ENCODE results near the gene RAB31.

Gene RAB31

DNA sequence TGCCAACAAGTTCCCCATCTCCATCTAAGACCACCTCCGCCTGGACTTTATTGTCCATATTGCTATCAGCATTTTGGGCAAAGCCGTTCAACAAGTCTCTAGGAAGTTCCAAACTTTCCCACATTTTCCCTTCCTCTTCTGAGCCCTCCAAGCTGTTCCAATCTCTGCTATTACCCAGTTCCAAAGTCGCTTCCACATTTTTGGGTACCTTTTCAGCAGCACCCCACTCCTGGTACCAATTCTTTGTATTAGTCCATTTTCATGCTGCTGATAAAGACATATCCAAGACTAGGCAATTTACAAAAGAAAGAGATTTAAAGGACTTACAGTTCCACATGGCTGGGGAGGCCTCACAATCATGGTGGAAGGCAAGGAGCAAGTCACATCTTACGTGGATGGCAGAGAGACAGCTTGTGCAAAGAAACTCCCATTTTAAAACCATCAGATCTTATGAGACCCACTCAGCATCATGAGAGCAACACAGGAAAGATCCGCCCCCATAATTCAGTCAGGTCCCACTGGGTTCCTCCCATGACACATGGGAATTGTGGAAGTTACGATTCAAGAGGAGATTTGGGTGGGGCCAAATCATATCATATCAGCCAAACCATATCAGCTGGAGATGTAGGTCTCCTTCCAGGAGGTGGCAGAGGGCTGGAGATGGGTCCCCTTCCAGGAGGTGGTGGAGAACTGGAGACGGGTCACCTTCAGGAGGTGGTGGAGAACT, 157.8 kb downstream of the RAB31 start:
- DNase-seq (ENCODE audit: low spot score) = no peak

DNA sequence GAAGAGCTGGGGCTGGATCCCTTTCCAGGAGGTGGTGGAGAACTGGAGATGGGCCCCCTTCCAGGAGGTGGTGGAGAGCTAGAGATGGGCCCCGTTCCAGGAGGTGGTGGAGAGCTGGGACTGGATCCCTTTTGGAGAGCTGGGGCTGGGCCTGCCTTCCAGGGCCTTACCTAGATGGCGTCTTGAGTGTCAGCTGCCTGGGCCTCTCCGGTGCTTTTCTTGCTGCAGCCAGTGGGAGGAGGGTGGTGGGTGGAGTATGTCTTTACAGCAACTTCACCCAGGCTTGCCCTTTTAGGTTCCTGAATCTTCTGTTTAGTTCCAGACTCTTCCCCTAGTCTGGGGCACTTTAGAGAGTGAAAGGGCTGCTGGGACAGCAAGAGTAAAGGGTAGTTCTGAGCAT, 158.5 kb downstream of the RAB31 start:
- no peak for DNase-seq (ENCODE audit: low spot score)

DNA sequence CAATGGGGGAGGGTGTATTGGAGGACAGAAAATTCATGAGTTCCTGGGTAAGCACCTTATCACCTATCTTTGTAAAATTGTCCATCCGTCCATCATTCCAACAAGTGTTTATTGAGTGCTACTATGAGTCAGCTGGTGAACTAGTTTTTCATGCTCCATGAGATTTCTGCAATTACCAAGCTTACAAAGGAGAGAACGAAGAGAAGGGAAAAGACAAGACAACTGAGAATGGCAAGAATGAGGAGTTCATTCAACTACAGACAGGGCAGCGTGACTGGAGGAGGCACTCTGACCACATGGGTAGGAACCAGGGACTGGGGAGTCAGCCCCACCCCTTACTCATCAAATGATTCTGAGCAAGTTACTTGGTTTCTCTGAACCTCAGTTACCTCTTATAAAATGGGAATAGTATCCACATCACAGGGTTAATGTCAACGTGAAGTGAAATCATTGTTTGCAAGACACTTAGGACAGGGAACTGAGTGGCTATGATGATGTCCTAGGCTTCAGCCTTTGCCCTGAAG, 159.0 kb downstream of the RAB31 start:
- no peak for DNase-seq (ENCODE audit: low spot score)

DNA sequence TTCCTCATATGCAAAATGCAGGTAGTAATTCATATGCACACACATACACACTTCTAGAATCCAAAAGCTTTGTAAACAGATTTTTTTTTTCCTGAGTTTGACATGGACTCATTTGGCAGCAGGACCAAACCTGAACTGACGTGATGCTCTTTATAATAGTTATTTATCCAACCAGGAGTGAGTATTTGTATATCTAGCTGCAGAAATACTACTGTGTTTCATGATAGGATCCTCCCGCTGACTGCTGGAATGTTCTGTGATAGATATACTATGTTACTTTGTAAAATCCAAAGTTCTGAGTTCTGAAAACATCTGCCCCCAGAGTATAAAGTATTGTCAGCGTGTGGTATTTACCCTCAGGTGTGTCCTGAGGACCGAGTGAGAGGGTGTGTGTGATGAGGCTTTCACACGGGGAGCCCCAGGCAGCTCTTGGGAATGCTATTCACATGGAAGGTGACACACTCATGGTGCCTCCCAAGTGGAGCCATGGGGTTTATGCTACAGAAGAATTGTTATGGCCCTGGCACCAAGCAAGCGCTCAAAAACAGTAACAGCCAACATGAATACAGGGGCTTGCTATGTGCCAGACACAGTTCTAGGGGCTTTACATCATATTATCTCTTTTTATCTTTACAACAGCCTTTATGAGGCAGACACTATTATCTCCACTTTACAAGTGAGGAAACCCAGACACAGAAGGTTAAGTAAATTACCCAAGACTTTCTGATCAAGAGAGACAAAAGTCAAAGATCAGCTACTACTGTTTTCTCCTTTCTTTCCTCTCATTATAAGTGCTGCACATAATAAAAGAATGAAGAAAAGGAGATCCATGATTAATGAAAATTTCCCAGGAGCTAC, 161.0 kb downstream of the RAB31 start:
- DNase-seq (ENCODE audit: low spot score) = no peak

DNA sequence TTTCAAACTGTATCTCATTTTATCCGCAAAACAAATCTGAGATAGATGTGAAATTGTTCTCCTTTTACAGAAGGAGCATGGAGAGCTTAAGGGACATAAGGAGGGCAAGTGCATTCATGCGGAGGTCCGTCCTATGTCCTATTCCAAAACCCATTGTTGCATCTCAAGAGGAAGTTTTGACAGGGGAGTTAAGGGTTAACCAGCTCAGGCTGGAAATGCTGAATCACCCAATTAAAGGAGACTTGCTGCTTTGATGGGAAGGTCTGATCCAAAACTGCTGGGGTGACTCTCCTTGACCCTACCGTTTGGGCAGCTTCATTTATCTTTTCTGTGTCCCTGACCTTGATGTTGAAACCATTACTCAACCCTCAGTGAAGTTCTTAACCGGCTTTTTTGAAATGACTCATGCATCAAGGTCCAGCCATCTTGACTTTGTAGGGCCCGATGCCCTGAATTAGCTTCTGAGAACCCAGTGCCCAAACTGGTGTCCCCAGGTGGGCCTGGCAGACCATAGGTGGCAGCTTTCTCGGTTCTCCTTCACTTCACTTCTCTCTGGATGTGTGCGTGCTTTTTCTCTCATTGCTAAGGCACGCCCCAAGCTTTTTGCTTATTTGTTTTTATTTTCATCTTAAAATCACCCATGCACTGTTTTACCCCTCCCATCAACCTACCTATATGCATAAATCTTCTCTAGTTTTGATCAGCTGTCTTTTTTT, 161.8 kb downstream of the RAB31 start:
- peak; percentile 23 for DNase-seq (ENCODE audit: low spot score)

DNA sequence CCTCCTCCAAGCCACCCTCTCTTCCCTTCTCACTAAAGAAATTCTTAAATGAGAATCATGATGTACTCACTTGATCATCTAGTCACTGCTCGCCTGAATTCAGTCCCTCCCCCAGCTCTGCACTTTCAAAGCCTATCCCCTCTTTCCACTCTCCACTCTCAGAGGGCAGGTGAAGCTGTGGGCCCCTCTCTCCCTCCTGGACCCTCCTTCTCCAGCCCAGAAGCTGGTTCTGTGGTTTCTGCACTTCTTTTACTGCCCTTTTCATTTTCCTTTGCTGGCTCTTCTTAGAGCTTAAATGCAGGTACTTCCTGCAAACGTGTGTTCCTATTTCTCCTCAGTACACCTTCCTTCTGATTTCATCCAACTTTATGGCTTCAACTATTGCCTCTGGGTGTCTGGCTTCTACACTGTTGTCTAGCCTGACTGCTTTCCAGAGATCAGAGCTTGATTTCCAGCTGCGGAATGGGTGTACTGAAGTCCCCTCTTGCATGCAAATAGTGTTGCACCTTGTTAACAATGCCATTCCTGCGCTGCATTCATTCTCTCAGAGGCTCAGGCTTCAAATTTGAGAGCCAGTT, 162.4 kb downstream of the RAB31 start:
- DNase-seq (ENCODE audit: low spot score) = no peak

DNA sequence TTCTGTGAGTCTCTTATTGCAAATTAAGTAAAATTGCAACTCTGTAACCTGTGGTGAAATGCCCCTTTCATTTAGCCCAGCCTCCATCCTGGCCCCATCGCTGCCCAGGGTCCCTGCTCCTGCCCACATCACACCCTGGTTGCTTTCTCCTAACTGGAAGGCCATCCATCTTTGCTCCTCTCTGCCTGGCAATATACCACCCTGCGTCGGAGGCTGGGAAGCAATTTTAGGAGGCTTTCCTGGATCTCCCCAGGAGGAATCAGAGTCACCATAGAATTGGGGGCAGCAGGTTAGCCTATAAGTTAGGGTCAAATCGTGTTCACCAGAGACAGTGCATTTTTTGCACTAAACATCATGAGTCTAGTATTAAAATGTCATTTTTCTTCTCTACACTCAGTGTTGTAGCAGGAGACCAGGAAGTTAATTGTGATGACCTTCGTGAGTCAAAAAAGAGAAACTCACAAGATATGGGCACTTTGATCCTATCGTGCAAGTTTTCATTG, 163.2 kb downstream of the RAB31 start:
- DNase-seq (ENCODE audit: low spot score) = no peak

DNA sequence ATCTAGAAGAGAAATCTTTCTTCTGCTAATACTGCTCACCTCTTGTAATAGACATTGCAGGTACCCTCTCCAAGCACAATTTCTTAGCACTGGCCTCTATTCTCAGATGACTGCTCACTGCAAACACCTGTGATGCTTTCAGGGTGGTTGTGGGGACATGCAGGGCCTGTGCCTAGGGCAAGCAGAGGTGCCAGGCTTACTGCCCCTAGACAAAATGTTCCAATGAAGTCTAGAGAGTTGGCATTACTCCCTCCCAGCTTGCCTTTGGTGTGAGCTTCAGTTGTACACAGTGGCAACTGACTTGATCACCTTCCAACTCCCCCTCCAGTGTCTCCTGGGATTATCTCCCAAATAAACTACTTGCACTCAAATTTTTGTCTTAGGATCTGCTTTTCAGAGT, 164.7 kb downstream of the RAB31 start:
- DNase-seq (ENCODE audit: low spot score) = no peak

DNA sequence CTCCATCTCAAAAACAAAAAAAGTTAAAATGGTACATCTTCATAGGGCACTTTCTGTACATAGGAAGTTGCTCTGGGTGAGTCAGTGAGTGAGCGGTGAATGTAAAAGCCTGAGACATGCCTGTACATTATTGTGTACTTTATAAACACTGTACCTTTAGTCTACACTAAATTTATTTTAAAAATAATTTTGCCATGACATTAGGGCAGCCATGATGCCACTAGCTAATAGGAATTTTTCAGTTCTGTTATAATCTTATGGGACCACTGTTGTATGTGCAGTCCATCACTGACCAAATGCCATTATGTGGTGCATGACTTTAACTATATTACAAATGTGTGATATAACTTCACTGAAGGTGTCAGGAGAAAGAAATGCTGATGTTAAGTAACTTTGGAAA, 166.6 kb downstream of the RAB31 start:
- DNase-seq (ENCODE audit: low spot score) = no peak

DNA sequence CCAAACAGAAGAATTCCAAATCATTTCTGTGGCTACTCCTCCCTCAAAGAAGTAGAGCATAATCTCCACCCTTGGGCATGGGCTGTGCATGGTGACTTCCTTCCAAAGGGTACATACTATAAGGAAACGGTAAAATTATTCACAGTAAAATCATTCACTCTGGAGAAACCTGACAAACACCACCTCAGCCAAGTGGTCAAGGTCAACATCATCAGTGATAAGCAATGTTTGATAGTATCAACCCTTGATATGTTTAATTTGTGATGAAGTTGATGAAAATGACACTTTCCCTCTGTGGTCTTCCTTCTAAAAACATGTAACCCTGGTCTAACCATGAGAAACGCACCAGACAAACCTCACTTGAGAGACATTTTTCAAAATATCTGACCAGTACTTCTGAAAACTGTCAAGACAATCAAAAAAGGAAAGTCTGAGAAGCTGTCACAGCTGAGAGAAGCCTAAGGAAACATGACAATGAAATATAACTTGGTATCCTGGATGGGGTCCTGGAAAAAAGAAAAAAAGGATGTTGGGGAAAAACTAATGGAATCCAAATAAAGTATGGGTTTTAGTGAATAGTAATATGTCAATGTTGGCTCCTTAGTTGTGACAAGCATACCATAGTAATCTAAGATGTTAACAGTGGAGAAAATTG, 168.2 kb downstream of the RAB31 start:
- DNase-seq (ENCODE audit: low spot score) = no peak

DNA sequence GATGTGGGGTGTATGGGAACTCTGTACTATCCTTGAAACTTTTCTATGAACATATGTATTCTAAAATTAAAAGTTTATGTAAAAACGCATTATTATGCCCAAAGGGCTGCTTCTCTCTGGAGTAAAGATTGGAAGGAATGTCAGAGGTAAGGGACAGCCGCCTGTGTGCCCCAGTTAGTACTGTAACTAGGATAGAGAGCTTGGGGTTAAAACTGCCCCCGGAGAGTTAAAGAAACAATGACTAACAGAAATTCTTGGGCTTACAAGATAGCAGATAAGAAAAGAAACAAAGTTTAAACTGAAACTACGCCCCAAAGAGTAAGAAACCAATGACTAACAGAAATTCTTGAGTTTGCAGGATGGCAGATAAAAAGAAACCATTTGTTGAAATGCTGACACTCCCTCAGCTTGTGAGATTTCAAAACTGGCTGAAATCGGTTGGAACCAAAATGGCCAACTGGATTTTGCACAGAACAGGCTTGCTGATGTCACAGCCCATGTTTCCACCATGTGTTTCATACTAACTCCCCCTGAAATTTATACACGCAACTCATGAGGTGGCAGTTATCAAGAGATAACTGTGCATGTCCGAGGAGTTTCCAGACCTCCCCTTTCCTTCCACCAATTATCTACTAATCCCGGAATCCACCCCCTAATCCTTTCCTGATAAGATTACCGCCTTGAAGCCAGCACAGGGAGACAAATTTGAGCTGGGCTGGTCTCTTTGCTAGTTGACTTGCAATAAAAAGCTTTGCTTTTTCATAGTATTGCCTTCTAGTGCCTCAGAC, 169.0 kb downstream of the RAB31 start:
- peak; percentile 36 for DNase-seq (ENCODE audit: low spot score)

DNA sequence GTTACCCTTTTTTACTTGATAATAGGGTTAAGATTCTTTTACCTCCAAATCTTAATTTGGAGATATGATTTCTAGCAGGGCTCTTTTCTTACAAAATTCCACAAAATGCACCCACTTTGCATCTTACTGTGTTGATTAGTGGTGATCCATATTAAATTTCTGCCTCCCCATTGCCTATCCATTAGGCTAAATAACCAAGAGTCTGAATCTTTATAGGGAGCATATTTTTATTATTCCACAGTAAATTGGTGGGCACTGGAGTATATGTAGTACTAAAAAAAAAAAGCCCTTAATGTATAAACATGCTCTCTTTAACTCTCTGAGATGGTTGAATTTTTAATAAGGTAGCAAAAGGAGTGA, 169.5 kb downstream of the RAB31 start:
- no peak for DNase-seq (ENCODE audit: low spot score)

DNA sequence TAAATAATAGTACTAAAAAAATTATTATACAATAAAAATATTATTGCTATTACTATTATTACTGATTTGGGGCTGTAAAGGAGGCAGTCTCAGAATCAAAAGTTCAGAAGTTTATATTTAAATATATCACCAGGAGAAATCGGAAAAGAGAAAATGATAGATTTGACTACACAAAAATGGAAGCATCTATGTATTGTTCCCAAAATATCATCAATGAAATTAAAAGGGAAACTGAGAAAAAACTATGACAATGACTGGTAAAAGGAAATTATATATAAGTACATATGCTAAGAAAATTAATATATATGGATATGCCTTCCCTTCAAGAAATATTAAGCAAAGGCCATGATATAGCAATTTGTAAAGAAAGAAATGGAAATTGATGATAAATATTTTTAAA, 170.0 kb downstream of the RAB31 start:
- DNase-seq (ENCODE audit: low spot score) = no peak

DNA sequence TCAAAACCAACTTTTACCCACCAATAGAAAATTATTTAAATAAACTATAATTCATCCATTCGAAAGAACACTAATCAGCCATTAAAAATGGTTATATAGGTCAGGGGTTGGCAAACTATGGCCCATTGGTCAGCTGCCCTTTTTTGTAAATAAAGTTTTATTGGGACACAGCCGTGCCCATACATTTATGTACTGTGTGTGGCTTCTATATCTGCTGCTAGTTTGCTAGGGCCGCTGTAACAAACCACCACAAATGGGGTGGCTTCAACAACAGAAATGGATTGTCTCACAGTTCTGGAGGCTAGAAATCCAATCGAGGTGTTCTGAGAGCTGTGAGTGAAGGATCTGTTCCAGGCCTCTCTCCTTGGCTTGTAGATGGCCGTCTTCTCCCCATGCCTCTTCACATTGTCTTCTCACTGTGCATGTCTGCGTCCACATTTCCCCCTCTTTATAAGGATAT, 170.7 kb downstream of the RAB31 start:
- no peak for DNase-seq (ENCODE audit: low spot score)

DNA sequence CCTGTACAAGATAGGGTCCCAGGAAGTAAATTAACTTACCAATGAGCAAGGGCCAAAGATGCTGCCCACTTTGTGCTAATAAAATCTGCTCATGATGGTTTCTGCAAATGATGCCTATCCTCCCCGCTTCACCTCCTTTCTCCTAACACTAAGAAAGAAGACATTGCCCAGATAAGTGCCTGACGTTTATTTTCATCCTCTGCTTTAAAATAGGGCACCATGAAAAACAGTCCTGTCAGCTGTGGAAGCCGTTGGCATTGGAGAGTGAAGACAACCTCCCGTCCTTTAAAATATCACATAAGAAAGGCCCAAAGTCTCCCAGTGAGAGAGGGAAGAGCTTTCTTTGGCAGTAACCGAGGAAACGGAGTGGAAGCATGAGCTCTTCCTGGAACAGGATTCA, 176.0 kb downstream of the RAB31 start:
- no peak for DNase-seq (ENCODE audit: low spot score)

DNA sequence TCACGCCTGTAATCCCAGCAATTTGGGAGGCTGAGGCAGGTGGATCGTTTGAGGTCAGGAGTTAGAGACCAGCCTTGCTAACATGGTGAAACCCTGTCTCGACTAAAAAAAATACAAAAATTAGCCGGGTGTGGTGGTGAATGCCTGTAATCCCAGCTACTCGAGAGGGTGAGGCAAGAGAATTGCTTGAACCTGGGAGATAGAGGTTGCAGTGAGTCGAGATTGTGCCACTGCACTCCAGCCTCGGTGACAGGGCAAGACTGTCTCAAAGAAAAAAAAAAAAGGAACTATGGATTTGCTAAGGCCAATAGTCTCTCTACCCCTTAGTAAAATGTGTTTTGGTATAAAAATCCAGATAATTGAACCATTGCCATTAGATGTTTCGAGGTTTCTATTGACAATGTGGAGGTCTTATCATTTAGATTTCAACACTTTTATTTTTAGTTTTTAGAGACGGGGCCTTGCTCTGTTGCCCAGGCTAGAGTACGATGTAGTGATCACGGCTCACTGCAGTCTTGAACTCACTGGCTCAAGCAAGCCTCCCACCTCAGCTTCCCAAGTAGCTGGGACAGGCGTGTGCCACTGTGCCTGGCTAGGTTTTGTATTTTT, 176.5 kb downstream of the RAB31 start:
- DNase-seq (ENCODE audit: low spot score) = no peak

DNA sequence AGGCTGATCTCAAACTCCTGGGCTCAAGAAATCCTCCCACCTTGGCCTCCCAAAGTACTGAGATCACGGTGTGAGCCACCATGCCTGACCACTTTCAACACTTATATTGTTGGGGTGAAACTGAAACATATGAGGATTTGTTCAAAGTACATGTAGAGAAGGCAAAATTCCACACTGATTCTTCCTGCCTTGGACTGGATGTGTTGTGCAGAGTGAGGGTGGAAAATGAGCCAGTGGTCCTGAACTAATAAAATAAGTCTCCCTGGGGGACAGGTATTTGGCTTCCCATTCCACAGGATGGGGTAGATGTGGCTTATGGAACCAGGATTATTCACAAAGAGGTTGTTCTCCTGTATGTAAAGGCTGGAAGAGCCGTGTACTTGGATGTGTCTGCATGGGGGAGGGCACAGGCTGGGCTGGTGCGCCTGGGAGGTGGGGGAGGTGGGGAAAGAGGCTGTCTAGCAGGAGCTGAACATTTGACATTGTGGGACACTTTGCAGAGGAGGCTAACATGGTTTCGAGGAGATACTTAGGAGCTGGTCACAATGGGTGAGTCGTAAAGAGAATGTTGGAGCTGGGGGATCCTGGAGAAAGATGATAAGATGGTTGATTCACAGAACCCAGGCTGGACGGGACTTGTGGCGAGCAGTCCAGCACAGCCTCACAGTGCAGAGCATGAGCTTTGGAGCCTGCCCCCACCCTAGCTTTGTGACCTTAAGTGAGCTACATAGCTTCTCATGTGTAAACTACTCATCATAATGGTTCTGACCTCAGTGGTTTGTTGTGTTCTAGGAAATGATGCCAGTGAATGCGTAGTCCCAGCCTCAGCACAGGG, 177.3 kb downstream of the RAB31 start, which contains the start of gene TXNDC2:
Gene TXNDC2, plus strand, starts transcription at position 804 of the 835 bp plus-strand sequence. CDS start 708 bp downstream, outside the sequence.
- DNase-seq (ENCODE audit: low spot score) = no peak

DNA sequence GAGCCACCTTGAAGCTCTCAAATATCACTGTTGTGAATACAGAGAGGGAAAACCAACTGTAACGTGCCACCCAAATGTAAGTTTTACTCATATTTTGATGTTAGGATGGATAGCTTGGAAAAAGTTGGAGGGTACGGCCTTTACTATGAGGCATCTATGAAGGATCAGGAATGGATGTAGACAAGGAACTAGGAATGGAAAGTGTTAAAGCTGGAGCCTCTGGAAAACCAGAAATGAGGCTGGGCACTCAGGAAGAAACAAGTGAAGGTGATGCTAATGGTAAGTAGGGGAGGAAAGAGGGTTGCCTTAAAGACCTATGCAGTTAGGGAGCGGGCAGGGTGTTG, 177.9 kb downstream of the RAB31 start:
- DNase-seq (ENCODE audit: low spot score) = no peak

DNA sequence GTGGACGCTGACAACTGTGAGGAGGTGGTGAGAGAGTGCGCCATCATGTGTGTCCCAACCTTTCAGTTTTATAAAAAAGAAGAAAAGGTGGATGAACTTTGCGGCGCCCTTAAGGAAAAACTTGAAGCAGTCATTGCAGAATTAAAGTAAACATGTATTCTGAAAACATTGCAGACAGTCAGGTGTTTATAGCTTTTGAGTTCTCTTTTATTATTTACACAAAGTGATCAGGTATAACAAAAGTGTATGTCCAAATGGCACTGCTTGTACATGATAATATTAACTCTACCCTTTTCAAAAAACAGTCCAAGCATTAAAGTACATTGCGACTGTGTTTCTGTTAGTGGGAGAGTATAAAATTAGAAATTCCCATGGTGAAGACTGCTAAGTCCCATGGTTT, 179.9 kb downstream of the RAB31 start:
- no peak for DNase-seq (ENCODE audit: low spot score)

Measured in COLO829 (cell line).